Skin of body (tissue), 2 donors: Measurements from ENCODE around the gene BCL2. TPM values are rescaled to one million over a fixed set of nuclear protein-coding genes. Genes with fewer than 3 reads are reported as not detected.

Source experiments
- DNase-seq: peaks from one replicate; lab custom pipeline; 2025; lab: John Stamatoyannopoulos, UW
- total RNA-seq: library from RNA; depleted of rRNA; stranded (reverse); fragments of >200 nt; gene quantifications from one replicate; pipeline ENCODE4 v1.2.3, GENCODE V29; 2014

Gene BCL2
- total RNA-seq, 1 donor from 2014 or later, result 32.2 TPM

DNA sequence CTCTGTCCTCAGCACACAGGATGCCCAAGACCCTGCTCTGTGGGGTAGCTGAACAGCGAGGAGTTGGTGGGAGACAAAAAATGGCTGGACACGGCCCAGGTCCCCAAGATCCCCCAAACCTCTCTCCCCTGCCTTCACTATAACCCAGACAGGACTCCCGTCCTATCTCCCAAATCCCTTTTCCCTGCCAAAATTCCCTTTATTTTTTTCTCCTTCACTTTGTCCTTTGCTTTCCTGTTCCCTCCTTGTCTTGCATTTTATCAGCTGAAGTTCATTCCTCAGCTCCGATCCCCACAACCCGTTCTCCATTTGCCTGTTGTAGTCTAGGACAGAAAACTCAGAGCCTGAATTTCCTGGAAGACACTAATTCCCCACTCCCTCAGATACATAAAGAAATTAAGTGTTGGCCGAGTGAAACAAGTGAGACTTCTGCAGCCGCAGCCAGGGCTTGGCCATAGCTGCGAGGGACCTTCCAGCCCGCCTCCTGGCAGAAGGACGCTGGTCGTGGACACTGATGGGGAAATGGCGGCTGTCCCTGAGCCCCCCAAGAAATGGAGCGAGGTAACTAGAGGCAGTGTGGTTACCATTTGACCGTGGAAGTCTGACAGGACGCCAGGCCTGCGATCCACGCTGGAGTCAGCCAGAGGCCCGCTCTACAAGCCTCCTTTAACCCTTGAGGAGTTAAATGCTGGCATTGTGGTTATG, 173.6 kb downstream of the BCL2 start:
- peak; percentile 33 for DNase-seq

DNA sequence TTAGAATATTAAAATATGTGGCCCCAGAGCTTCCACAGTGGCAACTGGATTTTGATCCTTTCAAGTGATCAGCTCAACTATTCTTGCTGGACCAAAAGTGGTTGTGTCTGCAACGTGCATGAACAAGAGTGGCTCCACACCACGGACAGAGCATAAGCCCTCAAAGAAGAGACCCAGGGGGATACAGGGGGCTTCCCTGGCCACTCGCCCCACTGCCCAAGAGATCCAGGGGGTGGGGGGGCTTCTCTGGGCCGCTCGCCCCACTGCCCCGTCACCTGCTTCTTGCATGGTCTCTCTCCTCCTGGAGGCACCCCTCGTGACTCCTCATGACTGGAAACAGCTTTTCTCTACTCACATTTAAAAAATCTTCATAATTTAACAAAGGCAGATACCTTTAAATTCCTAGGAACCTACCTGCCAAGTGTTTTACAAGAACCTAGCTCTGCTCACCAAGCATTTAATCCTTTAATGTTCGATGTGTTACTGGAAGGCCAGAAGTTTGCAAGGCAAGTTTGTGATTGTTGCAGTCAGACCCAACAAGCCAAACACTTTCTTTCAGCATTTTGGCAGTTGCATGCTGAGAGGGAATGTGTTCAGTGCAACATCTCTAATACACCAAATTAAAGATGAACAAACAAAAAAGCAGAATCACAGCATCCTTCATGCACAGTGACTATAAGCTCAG, 174.3 kb downstream of the BCL2 start:
- peak; percentile 11 for DNase-seq

DNA sequence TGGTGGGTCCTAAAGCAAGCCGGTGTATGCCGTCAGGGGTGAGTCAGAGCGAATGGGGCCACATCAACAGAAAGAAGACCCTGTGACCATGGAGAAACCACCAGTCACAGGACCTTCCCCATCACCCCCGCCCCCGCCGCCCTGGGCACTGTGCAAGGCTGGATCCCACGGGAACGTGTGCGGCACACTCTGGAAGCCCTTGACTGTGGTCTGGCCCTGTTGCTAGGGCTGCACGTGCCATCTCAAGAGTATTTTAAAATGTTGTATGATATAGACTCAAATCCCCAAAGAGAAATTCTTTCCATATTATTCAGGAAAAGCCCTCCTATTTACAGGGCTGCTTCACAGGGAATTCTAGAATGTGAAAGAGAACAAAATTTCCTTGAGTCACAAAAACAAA, 174.8 kb downstream of the BCL2 start:
- peak; percentile 41 for DNase-seq

DNA sequence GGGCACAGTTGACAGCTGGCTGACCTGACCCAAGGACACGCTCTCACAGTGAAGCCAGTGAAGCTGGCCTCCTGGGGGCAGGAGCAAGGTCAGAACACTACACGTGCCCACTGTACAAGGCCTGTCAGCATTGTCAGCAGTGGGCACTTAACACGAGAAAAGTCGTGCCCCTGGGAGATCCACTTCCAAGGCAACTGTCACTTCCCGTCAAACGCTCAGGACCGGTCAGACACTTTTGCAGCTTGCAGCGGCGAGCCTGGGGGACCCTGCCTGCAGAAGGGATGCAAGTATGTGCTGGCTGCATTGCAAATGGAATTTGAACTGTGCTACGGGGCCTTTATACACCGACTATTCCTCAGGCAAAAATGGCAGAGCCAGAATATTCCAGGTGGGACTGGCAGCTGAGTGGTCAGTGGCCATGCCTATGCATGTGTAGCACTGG, 176.2 kb downstream of the BCL2 start:
- no peak for DNase-seq

DNA sequence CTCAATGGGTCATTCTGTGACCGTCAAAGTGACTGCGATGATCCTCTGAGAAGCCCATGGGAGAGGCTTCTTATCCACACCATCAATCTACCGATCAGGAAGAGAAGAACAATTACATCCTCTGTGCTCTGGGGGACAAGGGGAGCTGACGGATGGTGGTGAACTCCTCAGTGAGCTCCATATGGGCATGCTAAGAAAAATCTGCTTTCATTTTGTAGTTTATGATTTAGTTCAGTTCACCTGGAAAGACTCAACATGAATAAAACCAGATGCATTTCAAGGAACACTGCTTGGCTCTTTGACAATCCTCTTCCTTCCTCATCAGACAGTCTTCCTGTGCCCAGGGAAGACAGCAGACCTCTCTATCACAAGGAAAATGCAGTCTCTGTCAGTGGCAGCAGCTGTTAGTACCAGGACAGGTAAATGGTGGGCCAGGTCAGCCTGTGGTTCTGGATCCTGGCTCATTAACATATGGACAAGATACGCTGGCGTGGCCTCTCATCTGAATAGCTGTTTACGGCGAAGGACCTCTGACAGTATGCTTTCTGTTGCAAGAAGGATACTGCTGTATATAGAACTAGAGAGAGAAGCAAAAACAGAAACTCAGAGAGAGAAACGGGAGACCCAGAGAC, 176.9 kb downstream of the BCL2 start:
- peak; percentile 30 for DNase-seq

DNA sequence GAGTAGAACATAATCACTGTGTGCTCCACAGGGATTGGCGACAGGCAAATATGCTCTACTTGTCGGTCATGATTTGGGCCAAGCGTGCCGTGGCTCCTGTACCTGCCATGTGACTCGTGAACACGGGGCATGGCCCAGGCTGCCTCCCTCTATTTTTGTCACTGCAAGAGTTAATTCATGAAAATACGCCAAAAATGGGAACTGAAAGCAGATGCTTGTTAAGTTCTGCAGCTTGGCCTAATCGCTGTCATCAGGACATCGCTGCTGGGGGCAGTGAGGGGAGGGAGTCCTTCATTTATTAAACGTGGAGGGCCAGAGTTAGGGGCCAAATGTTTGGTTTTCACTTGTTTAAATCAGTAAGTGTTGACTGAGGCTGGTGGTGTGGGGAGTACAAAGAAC, 177.8 kb downstream of the BCL2 start:
- peak; percentile 22 for DNase-seq

DNA sequence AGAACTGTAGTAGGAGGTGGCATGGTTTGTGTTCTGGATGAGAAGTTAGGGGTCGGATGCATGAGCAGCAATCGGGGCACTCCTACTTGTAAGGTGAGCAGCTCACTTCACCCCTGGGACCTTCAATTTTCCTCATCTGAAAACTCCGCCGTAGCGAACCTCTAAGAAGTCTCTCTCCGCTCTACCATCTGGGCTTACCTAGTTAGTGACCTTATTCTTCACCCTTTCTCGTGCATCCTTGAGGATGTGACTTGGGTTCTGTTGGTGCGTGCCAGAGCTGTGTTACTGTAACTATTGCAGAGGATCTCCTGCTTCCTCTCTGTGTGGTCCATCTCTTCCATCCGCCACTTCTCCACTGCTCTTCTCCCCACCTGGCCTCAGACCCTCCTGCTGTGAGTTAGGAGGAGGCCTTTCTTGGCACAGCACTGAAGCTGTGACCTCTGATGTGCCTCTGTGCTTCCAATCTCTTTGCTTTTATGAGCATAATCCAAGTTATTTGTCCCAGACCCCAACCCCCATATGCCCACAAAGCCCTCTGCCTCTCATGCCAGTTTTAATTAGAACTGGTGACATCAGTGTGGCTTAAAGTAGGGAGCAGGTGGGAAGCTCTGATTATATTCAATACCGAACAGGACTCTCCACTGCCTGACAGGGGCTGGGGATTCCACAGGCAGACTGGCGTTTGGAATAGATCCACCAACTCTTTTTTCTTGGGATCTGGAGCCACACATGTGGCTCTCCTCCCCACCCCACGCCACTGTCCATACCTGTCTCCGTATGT, 178.4 kb downstream of the BCL2 start:
- DNase-seq, result no peak

DNA sequence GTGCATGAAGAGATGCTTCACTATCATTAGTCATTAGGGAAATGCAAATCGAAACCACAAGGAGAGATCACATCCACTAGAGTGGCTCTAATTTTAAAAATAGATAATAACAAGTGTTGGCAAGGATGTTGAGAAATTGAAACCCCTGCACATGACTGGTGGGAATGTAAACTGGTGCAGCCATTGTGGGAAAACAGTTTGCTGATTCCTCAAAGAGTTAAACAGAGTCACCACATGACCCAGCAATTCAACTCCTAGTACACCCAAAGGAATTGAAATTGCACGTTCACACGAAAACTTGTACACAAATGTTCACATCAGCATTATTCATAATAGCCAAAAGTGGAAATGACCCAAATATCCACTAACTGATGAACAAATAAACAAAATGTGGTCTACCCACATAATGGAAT, 179.5 kb downstream of the BCL2 start:
- DNase-seq, result no peak

DNA sequence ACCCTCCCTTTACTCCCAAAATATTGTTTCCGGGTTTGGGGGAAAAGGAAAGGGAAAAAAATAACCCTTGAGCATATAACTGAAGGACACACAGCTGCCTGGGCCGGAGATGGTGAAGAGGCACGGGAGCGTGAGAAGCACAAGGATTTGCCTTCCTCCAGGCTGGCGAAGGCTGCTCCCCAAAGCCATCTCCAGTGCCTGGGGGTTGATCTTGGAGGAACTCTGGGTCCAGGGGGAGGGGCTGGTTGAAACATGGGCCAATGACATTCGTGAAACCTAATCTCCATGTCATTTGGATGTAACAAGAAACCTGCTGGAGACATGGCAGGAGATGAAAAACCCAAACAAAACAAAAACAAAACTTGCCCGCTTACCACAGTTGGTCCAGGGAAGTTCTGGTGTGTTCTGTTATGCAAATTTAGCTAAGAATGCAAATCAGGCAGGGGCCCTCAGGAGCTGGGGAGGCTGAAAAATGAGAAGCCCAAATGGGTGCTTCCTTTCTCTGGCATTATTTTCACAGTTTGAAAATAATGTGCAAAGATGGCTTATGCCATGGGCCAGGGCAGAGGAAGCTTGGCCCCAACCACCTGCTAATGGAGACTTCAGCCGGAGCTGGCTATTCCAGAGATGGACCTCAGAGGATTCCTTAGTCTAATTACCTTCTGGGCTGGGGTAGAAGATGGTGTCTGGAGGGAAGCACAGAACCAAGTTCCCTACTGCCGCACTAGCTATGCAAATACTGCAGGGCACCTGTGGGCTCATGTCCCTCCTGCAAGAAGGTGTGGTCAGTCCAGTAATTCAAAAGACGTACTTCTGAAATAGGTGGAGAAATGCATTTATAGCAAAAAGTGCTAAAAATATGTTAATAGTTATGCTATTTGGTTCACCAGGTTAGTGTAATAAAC, 180.9 kb downstream of the BCL2 start:
- DNase-seq, result peak; percentile 72

DNA sequence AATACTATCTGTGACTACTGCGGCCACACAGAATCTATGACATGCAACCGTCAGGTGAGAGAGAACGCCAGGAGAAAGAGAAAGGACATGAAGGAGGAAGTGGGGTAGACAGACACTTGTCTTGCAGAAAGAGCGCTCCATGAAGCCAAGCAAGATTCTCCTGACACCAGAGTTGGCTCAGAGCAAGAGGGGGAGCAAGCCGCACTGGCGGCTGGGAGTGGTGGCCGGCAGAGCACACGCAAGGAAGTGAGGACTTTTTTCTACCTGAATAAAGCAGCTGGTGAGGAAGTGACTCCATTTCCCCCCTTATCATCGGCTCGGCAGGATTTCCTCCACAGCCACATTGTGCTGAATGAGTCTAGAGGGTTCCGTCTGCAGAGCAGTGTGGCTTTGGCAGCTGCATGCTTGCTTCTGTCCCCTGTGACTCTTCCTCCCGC, 181.6 kb downstream of the BCL2 start:
- peak; percentile 71 for DNase-seq

DNA sequence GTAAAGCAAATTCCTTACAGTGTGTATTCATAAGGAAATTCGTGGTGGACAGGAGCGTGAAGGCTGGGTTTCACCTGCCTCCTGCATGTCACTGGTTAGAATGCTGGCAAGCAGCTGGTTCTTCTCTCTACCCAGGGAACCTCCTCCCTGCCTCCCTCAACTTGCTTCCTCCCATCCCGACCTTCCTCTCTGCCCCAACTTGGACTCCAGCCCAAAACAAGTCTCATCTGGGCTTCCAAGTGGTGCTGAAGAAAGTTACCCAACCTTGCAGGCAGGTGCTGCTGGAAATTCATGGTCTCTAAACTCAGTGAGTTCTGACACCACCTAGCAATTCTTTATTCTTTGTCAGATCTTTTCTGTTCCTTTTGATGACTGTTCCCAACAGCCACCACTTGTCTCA, 184.5 kb downstream of the BCL2 start:
- DNase-seq, result no peak

DNA sequence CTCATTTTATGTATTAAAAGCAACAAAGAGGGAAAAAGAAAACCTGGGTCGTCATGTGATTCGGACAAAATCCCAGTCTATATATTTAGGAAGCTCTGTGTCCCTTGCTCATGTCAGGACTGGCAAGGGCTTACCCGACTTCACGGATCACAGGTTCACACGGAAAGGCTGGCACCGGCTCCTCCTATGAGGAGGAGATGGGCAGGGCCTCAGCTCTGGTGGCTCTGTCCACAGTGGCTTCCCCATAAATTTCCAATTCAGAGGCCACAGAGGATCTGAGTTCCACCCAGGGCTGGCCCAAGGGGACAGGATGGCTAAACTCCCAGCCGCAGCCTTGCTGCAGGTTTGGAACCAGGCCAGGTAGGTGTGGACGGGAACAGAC, 186.8 kb downstream of the BCL2 start:
- DNase-seq, result no peak

DNA sequence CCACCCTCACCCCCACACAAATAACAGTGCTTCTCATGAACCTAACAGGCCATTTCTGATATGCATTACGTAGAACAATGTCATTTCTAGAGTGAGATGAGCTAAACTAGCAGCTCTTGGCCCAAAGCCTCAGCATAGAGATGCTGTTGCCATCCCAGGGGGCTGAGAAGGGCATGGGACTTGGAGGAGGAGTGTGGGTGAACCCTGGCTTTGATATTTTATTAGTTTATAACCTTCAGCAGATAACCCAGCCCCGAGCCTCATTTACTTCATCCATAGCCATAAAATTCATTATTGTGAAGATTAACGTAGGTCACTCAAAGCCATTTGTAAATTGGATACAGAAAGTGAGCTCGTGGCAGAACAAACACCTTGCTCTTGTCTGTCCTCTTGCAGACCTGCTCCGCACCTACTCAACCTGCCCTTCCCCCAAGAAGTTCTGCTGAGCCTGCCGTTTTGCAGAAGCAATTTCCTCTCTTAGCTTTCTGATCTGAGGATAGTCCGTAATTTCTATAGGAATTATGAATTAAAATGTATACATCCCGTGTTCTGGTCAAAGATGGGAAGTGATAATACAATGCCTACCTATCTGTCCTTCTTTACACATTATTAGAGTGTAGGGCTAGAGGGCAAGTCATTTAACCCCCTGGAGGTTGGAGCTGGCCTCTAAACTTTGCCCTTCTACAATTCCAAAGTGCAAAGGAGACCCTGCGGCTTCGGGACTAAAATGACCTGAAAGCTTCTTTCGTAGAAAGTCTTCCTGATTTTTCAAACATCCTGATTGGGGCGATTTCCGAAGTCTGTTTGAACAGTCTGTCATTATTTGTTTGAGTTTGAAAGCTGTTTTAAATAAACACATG, 187.4 kb downstream of the BCL2 start:
- no peak for DNase-seq

DNA sequence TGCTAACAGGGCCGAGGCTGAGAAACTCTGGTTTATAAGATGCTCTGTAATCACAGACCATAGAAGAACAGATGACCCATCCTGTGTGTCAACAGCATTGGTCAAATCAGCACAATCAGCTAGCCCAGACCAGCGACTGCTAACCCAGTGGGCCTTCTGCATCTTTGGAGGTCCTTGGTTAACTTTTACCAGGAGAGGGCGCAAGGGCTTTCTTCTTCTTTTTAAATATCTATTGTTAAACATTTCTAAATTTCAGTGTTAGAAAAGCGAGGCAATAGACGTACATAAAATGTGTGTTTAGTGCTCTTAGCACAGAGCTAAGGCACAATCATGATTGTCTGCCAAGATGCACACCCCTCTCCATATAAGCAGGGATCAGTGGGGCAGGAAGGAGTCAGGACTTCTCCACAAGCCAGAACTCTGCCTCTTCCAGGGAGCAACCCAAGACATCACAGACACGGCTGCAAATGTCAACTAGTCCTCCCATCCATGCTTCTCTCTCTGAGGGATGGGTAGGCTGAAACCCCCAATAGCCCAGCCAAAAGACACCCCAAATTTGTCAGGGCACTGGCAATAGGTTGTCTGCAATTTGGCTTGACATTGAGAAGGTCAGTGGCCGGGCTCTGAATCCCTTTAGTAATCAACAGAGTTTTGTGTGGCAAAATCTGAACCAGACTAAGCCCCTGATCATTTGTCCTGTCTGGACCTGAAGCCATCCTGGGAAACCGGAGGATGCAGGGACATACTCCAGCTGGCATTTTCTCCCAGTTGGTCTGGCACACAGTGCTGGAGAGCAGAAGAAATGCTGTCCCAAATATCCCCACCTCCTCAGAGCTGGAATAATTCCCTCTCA, 188.2 kb downstream of the BCL2 start:
- DNase-seq, result peak; percentile 53

DNA sequence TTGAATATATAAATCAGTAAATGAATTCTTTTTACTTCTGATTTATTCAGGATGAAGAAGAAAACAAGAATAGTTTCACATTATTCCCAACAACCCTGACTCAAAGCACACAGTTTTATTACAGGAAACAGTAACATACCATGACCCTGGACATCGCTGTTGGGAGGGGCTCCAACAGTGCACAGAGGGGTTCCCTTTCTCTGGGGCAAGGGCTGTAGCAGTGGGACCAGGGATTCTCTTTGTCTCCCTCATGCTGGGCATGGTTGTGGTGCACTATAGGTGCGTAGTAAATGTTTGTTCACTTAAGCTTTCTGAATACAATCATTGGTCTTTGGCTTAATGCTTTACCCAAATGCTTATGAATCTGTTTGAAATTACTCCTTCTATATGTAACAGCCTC, 189.4 kb downstream of the BCL2 start:
- no peak for DNase-seq

DNA sequence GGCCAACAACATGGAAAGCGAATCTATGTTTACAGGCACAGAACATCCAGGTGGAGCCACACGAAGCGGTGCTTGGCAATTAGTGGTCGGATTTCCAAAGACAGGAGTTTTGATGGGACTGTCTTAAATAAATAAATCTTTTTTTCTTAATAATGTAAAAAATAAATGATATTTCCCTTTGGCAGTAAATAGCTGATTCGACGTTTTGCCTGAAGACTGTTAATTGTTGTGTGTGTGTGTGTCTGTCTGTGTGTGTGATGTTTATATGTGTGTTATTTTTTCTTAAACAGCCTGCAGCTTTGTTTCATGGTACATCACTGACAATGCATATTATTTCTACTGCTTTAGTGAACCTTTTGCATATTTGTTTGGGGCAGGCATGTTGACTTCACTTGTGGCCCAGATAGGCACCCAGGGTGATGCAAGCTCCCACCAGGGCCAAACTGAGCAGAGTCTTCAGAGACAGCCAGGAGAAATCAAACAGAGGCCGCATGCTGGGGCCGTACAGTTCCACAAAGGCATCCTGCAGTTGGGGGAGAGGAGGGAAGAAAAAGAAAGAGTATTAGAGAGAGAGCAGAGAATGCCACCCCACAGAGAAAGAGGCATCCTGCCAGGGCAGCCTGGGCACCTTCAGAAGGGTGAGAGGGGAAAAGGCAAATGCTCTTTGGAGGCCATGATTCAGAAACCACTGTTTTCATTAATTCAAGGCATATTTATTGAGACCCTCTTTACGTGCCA, 191.2 kb downstream of the BCL2 start:
- DNase-seq, result no peak

DNA sequence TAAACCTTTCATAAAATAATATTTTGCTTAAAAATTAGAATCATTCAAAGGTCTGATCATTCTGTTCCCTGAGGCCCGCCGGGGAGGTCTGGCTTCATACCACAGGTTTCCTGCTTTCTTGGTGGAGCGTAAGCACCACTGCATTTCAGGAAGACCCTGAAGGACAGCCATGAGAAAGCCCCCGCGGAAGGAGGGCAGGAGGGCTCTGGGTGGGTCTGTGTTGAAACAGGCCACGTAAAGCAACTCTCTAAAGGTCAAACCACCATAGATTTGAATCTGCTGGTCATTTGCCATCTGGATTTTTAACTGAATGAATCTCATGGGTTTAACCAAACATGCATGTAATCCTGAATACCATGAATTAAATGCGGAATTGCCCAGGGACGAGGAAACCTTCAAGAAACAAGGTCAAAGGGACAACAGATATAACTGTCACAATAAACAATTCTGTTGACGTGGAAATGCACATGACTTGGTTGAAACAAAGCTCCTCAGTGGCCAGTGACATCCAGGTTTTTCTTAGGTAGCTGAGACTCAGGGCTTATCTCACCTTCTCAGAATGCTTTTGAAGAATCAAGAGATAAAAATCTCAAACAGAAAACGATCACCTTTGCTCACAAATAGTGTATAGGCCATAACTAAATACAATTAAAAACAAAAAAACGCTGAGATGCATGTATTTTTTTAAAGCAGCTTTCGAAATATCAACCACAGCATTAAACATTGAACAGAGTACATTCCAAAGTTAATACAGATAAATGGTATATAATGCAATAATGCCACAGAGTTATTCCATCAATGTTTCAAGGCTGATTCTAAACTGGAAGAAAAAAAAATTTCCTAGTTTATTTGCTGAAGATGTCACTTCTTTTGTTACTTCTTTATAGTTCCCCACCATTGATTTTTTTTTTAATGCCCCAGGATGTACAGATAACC, 193.2 kb downstream of the BCL2 start:
- no peak for DNase-seq
